H1 (cell line): ENCODE data around the gene GOLGA7B. TPM values are rescaled to one million over a fixed set of nuclear protein-coding genes. Genes with fewer than 3 reads are reported as not detected.

Experiments used
- CHD7 ChIP-seq: fragments of 300-600 bp; sonication (generic); IDR thresholded peaks from 2 replicates; pipeline ENCODE4 v1.7.1; 2012; ENCODE audit warnings: low read length, moderate library complexity, mild to moderate bottlenecking, inconsistent platforms; ENCODE audit not compliant: insufficient replicate concordance
- polyA plus RNA-seq, 7 experiments: library from polyadenylated mRNA; depleted of rRNA in 3 of 7; stranded (reverse) in 5 of 7; unstranded in 2 of 7; fragments of >200 nt in 5 of 7; fragments of 200-250 nt in 2 of 7; gene quantifications; 1 replicate in 5 of 7; 2 replicates in 1 of 7; 4 replicates in 1 of 7; pipeline versions ENCODE4 v1.2.1 to v1.2.3, GENCODE V29; 2011 to 2013; ENCODE audit warnings: missing spikeins in 2 of 7, mixed read lengths in 2 of 7
- total RNA-seq: library from RNA; stranded (reverse); fragmentation: NEBNext Ultra II Directional; extraction: Animal tissue kit (Norgen Biotek cat#: 25700); gene quantifications from 2 replicates; pipeline ENCODE4 v1.2.1, GENCODE V29; 2021

Gene GOLGA7B
- total and polyA plus RNA-seq, 2 of the 8 experiments (the other 6 are each of a cell fraction or from before 2014, with no cell fraction given) = 0.04 to 0.14 TPM

GRCh38 chr10:97822261-97822687 is 27.4 kb upstream of the GOLGA7B start (continued):
- TF ChIP-seq CHD7 = no peak
- TF ChIP-seq, all 59 proteins: peak for 0
